Tibial nerve (tissue), 4 donors: ENCODE measurements around the gene TTC17.

Experiments used
- CTCF ChIP-seq, 5 experiments: fragments of 200-600 bp in 3 of 5; fragments of 450-650 bp in 2 of 5; sonication (generic) in 3 of 5; IDR thresholded peaks; one replicate each; pipeline ENCODE4 v1.5.1; 2016 to 2019; ENCODE audit warnings: antibody characterized with exemption in 5 of 5, mild to moderate bottlenecking in 3 of 5, moderate library complexity in 2 of 5
- EP300 ChIP-seq, 2 donors: sonication (generic); formaldehyde crosslinking; IDR thresholded peaks; one replicate each; pipeline ENCODE4 v1.6.1; 2017; ENCODE audit warnings: antibody characterized with exemption in 2 of 2, mild to moderate bottlenecking in 1 of 2
- POLR2A ChIP-seq, 2 donors: fragments of 450-650 bp; IDR thresholded peaks; one replicate each; pipeline ENCODE4 v1.6.1; 2017; ENCODE audit warnings: antibody characterized with exemption in 2 of 2, mild to moderate bottlenecking in 2 of 2, moderate library complexity in 2 of 2

DNA sequence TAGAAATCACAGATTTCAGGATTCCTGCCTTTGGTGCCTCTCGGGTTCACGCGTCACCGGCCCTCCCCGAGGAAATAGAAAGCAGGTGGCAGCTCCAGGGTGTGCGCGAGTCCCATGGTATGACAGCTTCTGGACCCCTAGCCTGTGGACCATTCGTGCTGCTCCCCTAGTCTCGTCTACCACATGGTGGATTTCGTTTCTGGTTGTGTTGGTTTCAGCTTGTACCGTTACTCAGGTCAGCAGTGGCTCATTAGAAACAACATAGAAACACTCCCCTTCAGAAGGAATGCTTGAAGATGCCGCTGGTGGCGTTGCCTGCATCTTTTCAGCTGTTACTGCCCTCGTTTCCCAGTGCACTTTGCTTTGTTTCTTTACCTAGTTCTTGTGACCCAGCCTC is 700 bp downstream of the TTC17 start:
- no peak for TF ChIP-seq POLR2A (IDR thresholded peaks at IDR 0.05)
- no peak for TF ChIP-seq CTCF (IDR thresholded peaks at IDR 0.05)
- no peak for TF ChIP-seq EP300 (IDR thresholded peaks at IDR 0.05)
